DMS153 (cell line): ENCODE results near the gene RPL22.
A peak's percentile ranks its signal among the peaks of the same experiment; 100 is the strongest.

Experiments used
- DNase-seq: peaks from one replicate; lab custom pipeline; 2025; lab: John Stamatoyannopoulos, UW

RPL22 gene

DNA sequence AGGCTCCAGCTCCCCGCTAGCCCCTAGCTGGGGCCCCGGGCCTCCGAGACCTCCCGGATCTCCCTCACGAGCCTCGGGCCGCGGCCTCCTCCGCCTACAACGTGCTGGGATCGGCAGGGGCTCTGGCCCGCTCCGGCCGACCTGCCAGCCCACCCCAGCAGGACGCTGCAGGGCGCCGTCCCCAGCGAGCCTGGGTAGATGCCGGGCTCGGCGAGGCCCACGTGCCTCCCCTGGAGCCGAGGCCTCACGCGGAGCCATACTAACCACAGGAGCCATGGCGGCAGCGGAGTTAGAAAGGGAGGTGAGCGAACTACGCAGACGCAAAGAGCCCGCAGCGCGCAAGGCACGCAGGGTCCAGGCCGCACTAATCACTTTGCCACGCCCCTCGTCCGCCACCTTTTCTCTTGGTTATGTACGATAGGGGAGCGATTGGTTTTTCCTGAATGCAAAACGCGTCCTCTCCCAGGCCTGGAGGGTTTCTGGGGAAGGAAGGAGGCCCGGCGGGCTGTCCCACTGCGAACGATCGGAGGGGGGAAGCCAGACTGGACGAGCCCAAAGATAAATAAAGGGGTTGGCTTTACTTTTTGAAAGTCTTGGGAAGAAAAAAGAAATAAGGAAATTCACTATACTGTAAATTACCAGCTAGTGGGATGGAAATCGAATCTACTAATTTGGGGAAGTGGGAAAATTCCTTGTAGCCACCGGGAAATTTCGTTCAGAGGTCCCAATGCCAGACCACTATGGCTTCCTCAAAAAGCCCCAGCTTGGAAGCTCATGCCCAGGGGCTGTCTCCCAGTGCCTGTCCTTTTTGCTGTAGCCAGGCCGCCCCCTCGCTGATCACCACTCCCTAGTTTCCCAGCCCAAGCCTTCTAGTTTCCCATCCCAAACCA is at the start of gene RPL22:
Gene RPL22, minus strand, starts transcription at position 298 of the 890 bp plus-strand sequence. Its CDS starts 22 bp downstream, at position 276.
- DNase-seq, result peak; percentile 98

DNA sequence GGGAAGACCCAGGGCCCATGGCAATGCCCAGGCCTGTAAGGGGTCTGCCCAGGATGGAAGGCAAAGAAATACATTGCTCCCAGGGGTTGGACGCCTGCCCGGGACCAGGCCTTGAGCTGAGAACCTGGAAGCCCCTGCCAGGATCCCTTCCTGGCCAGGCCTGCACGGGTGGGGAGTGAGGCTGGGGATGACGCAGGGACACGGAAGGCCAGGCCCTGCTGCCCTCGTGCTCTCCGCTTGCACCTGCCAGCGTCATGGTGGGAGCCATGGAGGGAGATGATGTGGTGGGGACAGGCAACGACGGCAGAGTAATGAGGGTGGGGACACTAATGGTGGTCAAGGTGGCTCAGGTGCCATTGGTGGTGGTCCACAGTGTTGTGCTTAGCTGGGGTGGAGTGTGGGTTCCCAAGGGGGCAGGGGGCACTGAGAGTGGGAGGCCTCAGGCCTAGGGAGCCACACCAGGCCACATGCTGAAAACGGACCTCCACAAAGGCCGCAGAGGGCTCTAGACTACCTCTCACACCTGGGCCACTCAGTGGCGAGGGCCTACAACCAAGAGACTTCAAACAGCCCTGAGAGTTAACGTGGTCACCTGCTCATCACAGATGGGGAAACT is 48.9 kb upstream of the RPL22 start:
- DNase-seq, result no peak

DNA sequence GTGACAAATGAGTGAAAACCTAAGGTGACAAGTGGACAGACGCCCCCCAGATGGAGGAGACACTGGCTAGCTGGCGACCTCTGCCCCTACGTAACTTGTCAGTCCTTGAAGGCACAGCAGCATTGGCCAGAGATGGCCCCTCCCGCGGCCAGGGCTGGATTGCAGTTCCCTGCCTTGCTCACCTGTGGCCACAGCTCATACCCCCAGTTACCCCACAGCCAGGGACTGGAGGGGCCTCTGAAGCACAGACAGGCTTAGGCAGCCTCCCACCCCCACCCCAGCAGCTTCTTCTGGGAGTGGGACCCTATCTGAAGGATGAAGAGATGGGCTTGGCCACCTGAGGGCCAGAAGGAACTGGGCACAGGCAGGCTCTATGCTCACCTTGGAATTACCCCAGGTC is 48.3 kb upstream of the RPL22 start:
- DNase-seq, result no peak

DNA sequence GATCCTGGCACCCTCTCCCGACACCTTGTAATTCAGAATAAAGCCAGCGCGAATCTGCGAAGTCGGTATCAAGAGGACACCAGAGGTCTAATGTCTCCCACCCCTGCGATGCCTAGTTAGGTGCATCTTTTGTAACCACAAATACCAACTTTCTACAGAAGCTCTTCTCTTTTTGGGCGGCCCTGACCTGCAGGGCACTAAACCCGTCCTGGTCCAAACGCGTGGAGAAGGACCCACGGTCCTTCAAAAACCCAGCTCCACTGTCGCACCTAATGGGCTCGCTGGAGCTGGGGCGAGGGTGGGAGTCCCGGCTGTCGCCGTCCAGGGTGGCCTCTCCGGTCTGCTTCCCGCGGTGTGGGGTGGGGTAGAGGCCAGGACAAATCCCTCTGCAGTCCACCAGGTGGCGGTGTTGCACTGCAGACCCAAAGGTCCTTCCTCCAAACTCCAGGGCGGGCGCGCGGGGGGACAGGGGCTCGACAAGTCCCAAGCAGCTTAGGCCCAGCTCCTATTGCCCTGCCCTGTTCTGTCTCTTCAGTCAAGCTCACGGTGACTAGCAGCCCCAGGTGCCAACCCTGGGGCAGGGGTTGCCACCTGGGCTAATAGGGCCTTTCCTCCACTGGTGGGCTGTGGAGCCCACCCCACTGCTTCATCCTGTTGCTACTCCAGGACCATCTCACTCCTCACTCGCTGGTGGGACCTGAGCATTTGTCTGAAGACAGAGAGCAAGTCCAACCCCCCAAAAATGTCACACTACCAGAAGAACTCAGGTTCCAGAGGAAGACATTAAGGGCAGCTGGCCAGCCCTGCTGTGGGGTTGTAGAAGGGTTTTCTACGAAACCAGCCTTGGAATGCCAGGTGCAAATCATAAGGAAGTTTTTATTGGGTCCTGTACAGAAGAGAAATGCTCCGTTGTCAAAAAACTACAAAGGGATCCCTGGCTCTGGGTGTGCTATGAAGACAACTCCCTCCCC is 47.4 kb upstream of the RPL22 start:
- DNase-seq, result peak; percentile 64

- peak; percentile 64 for DNase-seq
These were observed 46.6 kb upstream of the RPL22 start for GRCh38 chr1:6245869-6246496.

DNA sequence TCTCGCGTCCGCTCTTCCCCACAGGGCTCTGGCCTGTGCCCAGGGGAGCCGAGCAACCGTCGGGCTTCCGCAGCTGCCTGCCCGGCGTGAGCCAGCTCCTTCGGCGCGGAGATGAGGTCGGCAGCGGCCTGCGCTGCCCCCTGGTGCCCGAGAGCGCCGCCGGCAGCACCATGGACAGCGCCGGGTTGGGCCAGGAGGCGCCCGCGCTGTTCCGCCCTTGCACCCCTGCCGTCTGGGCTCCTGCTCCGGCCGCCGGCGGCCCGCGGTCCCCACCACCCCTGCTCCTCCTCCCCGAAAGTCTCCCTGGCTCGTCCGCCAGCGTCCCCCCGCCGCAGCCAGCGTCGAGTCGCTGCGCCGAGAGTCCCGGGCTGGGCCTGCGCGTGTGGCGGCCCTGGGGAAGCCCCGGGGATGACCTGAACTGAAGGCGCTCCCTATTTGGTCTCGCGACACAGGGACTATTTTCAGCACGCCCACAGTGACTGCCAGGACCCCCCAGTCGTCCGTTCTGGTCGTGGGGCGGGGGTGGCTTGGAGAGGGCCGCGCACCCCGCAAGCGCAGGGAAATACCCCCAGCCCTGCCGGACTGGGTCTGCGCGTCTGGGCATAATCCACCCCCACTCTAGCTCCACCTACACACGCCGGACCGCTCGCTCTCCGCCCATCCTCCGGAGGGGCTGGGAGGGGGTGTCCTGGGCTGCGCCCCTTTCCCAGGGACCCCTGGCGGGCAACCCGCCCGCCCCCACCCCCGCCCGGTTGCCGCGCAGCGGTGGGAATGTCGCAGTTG is 45.9 kb upstream of the RPL22 start:
- DNase-seq, result peak; percentile 69

GRCh38 chr1:6244401-6245049 is 45.1 kb upstream of the RPL22 start:
- no peak for DNase-seq

- DNase-seq, result no peak
These were observed 44.6 kb upstream of the RPL22 start, which contains the start of gene HES3 for GRCh38 chr1:6243993-6244392. HES3 (plus strand) TSS chr1:6244179; CDS start chr1:6244366, 187 bp downstream.

GRCh38 chr1:6243053-6243834 is 43.8 kb upstream of the RPL22 start:
- no peak for DNase-seq

DNA sequence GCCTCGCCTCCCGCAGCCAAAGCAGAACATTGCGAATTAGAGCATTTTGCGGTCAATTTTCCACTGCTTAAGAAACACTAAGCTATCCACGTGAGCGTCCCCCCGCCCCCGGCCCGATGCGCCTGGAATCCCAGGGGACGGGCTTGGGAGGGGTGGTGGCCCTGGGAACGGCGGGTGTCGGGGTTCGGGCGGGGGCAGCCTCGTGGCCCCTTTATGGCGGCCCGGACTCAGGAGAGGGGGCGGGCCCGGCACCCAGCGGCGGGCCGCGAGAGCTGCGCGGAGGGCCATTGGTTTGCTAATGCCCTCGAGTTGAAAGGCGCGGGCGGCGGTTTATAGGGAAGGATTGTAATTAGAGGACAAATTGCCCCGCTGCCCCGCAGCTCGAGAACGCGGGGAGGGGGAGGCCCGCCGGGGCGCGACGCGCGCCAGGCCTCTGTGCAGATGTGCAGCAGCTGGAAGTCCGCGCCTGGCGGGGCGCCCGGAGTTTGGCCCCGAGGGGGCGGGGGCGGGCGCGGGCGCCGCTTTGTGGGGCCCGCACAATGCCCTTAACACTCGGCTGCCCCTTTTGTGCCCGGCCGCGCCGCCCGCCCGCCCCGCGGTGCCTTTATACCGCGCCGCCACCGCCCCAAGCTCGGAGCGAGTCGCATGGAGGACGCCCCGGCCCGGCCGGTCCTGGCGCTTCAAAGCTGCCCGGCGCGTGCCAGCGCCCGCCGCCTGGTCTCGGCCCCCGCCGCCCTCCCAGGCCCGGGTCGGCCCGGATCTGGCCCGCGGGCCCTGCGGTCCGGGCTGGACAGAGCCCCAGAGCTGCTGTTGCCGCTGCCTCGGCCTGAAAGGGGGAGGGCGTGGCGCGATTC is 42.7 kb upstream of the RPL22 start:
- no peak for DNase-seq

- no peak for DNase-seq
These were observed 41.9 kb upstream of the RPL22 start for GRCh38 chr1:6241107-6241886.

- DNase-seq, result peak; percentile 71
These were observed 40.8 kb upstream of the RPL22 start for GRCh38 chr1:6239950-6240768.

DNA sequence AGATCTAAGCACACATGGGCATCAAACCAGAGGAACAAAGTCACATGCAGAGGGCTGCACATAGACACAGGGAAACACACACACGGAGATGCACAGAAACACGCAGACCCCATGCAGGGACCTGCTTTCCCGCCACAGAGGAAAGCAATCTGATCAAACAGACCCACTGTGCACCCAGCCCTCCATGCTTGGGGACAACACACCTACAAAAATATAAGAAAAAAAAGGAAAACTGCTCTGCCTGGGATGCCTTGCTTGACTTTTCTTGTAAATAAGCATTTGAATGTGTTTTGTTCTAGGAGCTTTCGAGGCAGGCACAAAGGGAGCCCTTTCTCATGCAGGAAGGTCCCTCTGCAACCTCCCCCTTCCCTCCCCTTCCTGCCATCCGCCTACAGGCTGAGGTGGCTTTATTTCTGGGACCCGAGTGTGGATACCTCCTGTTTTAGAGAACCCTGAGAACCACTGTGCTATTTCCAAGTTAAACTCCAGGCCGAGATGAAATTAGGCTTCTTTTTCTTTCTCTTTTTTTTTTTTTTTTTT is 39.9 kb upstream of the RPL22 start:
- DNase-seq, result no peak

DNA sequence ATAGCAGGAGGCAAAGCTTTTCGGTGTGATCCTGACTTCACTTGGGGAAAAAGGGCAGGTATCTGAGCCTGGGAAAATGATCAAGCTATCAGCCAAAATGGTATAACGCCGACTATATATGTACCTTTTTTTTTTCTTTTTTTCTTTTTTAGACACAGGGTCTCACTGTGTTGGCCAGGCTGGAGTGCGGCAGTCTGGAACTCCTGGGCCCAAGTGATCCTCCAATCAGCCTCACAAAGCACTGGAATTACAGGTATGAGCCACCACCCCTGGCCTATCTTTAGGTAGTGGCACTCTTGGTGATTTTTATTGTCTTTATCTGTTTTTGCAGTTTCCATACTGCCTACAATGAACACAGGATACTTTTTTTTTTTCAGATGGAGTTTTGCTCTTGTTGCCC is 37.7 kb upstream of the RPL22 start:
- DNase-seq, result no peak

DNA sequence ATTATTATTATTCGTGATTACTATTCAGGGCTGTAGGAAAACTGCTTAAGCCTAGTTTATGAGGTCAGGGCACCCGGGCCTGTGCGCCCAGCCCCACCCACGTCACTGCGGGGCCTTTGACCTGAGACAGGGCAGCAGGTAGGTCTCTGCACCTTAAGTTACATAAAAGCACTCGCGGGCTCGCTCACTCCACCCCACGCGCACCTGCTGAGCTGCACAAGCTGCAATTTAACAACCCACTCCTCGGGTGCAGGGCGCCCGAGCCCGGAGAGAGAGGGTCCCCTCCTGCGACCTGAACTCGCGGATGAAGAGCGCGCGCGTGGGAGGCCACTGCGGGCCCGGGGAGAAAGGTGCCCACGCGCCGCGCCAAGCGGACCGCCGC is 35.9 kb upstream of the RPL22 start:
- DNase-seq, result no peak

DNA sequence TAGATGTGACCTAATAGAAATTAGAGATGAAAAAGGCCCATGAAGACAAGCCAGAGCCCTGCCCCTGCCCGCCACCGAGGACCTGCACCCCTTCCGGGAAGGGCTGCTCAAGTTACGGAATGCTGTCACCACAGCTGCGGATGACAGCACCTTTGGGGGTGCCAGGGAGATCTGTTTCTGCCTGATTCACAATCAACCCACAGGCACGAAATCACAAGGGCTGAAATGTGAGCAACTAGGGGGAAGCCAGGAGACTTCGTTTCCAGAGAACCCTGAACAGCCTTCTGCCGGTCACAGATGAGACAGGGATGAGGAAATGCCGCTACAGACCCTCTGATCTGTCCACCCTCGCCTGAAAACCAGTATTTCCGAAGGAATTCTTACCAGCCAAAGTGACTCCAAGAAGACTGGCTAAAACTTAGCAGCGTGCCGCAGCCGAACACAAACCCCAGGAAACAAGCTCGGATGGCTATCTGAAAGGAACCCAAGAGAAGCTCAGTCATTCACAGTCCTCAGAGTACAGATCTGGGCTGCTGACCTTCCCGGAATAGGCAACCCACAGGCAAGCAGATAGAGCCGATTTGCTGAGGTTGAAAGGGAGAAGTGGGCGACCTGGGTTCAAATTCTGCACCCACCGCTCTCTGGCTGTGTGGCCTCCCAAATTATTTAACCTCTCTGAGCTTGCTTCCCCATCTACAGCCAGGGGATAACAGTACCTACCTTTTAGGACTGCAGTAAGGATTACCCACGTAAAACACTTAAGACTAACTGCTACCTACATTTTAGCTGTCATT is 35.3 kb upstream of the RPL22 start:
- DNase-seq, result no peak
